GM06990 (cell line): ENCODE results near the gene SSTR1.
"Not testable (repeated sequence)": the region's sequence is repeated elsewhere in the genome, so short reads cannot be mapped to it uniquely, and the experiment has no call there.

ENCODE experiments used
- DNase-seq: peaks from one replicate; pipeline ENCODE4 v3.0.0-alpha.2; 2011; ENCODE audit not compliant: insufficient read length; ENCODE audit errors: extremely low read depth
- H3K27me3 ChIP-seq: replicated peaks from 2 replicates; pipeline ENCODE4 v1.6.0; 2011; ENCODE audit warnings: low read length; ENCODE audit not compliant: control insufficient read depth, insufficient read depth
- H3K36me3 ChIP-seq: 2 replicates; pipeline ENCODE4 v1.5.1; 2011; ENCODE audit warnings: low read length; ENCODE audit not compliant: control insufficient read depth, insufficient read depth
- H3K4me3 ChIP-seq: replicated peaks from 2 replicates; pipeline ENCODE4 v1.5.1; 2011; ENCODE audit warnings: low read depth, mild to moderate bottlenecking, control low read depth, low read length
- CTCF ChIP-seq: IDR thresholded peaks from 2 replicates; pipeline ENCODE4 v1.5.1; 2011; ENCODE audit warnings: low read length, control low read depth, mild to moderate bottlenecking, inconsistent platforms; ENCODE audit not compliant: insufficient read depth, poor library complexity, severe bottlenecking

Gene SSTR1

GRCh38 chr14:38189930-38190726 is 17.6 kb upstream of the SSTR1 start:
- no peak for DNase-seq
- no peak for TF ChIP-seq CTCF
- Histone ChIP-seq H3K36me3 (no peaks in the 10 kb centered on the region), H3K27me3 (no peaks in the 10 kb centered on the region), H3K4me3 (no peak overlapping the region)

- not testable (repeated sequence) for H3K27me3 ChIP-seq, H3K4me3 ChIP-seq, DNase-seq, H3K36me3 ChIP-seq
Observed at GRCh38 chr14:38190846-38191245, 16.9 kb upstream of the SSTR1 start.

- not testable (repeated sequence) for H3K4me3 ChIP-seq, H3K27me3 ChIP-seq, H3K36me3 ChIP-seq, DNase-seq
Observed at GRCh38 chr14:38191491-38191890, 16.2 kb upstream of the SSTR1 start.

GRCh38 chr14:38197001-38197783 is 10.5 kb upstream of the SSTR1 start:
- Histone ChIP-seq H3K4me3 (no peak overlapping the region), H3K36me3 (no peaks in the 10 kb centered on the region), H3K27me3 (no peaks in the 10 kb centered on the region)
- no peak for TF ChIP-seq CTCF
- DNase-seq, result no peak

GRCh38 chr14:38197784-38198335 is 9.8 kb upstream of the SSTR1 start:
- no peak for TF ChIP-seq CTCF
- H3K36me3 ChIP-seq, result no peaks in the 10 kb centered on the region
- H3K27me3 ChIP-seq, result no peaks in the 10 kb centered on the region
- H3K4me3 ChIP-seq, result no peak overlapping the region
- no peak for DNase-seq

- Histone ChIP-seq H3K36me3 (no peaks in the 10 kb centered on the region), H3K4me3 (no peak overlapping the region), H3K27me3 (no peaks in the 10 kb centered on the region)
- no peak for DNase-seq
- TF ChIP-seq CTCF, result no peak
Observed at GRCh38 chr14:38198425-38198824, 9.3 kb upstream of the SSTR1 start.
